Stimulated activated CD4-positive, alpha-beta T cell treated with anti-CD3 and anti-CD28 coated beads, Interleukin-4, amount 100 ng/mL, for 48 hours (primary cell): ENCODE measurements around the gene SCAMP3.
"Not testable (repeated sequence)": the region's sequence is repeated elsewhere in the genome, so short reads cannot be mapped to it uniquely, and the experiment has no call there.

Source experiments
- DNase-seq, 2 donors: peaks; one replicate each; pipeline ENCODE4 v3.0.0-alpha.2; 2020; ENCODE audit warnings: low read depth in 2 of 2

SCAMP3 gene

DNA sequence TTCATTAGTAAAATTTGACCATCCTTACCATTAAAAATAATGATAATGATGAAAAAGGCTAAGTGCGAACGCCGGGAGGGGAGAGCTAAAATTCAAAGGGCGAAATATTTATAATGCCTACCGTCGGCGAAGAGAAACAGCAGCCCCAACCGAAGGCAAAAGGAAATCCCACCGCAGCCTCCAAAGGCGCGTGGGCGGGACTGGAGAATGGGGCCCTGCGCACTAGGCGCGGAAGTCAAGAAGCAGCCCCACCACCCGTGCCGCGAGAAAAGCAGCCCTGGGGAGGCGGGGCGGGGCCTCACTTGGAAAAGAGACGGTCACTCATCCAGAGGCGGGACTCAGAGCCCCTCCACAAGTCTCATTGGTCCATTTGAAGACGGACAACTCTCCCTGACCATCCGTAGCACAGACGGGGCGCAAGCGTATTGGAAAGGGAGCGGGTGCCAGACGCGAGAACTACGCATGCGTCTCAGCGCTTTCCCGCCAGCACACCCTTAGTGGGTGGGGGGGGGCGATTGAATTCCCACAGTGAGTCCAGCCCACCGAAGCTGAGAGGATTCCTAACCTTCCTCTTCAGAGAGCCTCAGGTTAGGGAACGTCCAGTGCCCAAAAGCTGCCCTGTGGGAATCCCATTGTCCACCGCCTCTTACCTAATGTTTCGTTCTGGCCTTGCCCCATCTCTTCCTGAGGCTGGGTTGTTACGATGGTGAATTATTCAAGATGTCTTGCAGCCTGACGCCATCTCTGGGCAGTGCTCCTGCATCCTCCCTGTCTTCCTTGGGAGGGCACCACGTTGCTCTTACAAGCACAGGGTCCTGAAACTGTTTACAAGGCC lies 34.7 kb downstream of the SCAMP3 start:
- DNase-seq, result peak; percentile 98 to 99

- DNase-seq, result peak; percentile 31 to 32
Observed at GRCh38 chr1:155226910-155227260, 35.3 kb downstream of the SCAMP3 start.

GRCh38 chr1:155226188-155226909 lies 35.8 kb downstream of the SCAMP3 start:
- DNase-seq, result peak; percentile 64 to 78

DNA sequence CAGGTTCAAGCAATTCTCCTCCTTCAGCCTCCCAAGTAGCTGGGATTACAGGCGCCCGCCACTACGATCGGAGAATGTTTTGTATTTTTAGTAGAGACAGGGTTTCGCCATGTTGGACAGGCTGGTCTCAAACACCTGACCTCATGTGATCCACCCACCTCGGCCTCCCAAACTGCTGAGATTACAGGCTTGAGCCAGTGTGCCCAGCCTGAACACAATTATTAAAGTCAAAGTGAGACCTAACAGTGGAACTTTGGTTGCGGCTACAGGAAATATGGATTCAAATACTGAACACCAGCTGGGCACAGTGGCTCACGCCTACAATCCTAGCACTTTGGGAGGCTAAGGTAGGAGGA lies 36.8 kb downstream of the SCAMP3 start:
- not testable (repeated sequence) for DNase-seq

- DNase-seq, result no peak
Observed at GRCh38 chr1:155223047-155223446, 39.1 kb downstream of the SCAMP3 start.

GRCh38 chr1:155220211-155220965 lies 41.8 kb downstream of the SCAMP3 start:
- not testable (repeated sequence) for DNase-seq

GRCh38 chr1:155219592-155220031 lies 42.5 kb downstream of the SCAMP3 start:
- no peak for DNase-seq

DNA sequence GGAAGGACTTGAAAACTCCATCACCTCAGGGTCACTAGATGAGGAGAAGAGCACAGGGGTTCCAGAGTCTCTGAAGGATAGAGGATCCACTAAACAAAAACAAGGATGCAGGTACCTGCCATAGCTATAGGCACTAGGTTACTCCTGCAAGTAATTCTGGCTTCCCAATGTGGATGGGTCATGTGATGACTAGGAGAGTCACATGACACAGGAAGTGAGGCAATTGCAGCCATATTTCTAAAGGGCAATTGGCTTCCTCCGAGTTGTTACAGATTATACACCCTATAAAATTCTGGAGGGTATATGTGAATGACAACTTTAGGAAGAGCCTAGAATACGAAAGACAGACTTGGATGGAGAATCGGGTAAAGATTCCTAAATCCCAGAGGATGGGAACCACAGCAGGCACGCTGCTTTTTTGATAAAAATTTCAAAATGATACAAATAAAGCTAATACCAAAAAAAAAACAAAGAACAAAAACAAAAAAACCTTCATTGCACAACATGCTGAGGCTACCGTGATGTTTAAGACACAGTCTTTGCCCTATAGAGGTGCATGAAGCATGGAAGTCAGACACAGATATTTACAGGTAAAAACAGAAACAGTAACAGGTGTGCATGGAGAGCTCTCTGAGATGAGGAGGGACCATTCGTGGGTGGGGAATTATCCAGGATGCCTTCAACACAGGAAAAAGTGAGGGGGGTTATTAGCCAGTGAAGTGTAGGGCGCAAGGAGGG lies 43.1 kb downstream of the SCAMP3 start:
- no peak for DNase-seq

DNA sequence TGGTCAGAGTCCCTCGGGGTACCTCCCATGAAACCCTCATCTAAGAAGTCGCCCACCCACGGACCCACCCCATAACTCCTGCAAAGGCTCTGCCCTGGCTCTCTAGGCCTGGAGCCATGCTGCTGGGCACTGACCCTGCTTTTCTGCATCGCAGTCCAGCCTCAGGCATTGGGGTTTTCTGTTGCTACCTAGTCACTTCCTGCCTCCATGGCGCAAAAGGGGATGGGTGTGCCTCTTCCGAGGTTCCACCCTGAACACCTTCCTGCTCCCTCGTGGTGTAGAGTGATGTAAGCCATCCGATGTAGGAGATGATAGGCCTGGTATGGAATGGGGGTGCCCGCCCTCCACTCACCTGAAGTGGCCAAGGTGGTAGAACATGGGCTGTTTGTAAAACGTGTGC lies 47.5 kb downstream of the SCAMP3 start:
- not testable (repeated sequence) for DNase-seq

GRCh38 chr1:155212051-155212440 lies 50.1 kb downstream of the SCAMP3 start:
- DNase-seq, result not testable (repeated sequence)

GRCh38 chr1:155211381-155212050 lies 50.6 kb downstream of the SCAMP3 start:
- not testable (repeated sequence) for DNase-seq

DNA sequence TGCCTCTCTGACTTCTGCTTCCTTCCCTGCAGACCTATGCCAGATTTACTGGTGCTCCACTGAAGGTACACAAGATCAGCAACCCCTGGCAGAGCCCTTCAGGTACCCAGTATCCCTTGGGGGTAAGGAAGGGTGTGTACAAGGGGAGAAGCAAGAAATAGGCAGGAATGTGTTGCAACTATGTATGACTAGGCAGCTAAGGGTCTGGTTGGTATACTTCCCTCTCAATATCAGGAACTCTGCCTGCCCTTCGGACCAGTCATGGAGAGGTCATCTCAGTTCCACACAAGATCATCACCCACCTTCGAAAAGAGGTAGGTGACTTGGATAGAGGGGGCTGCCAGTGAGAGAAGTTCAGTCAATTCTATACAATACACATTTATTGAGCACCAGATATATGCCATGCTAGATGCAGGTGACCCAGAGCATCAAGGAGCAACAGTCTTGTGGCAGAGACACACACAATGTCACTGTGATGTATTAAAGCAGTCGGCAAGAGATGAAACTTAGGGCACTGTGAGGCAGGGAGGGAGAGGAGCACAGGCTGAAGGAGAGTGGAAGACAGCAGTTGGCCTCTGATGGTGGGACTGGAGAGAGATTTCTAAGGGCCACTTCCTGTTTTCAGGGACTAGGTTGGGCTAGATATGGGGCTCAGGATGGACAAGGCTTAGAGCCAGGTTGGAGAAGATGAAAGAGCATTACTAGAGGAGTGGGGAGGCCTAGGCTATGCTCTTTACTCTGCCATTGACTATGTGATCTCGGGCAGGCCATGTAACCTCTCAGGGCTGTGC lies 51.7 kb downstream of the SCAMP3 start:
- DNase-seq, result no peak

GRCh38 chr1:155209312-155209721 lies 52.8 kb downstream of the SCAMP3 start:
- no peak for DNase-seq

DNA sequence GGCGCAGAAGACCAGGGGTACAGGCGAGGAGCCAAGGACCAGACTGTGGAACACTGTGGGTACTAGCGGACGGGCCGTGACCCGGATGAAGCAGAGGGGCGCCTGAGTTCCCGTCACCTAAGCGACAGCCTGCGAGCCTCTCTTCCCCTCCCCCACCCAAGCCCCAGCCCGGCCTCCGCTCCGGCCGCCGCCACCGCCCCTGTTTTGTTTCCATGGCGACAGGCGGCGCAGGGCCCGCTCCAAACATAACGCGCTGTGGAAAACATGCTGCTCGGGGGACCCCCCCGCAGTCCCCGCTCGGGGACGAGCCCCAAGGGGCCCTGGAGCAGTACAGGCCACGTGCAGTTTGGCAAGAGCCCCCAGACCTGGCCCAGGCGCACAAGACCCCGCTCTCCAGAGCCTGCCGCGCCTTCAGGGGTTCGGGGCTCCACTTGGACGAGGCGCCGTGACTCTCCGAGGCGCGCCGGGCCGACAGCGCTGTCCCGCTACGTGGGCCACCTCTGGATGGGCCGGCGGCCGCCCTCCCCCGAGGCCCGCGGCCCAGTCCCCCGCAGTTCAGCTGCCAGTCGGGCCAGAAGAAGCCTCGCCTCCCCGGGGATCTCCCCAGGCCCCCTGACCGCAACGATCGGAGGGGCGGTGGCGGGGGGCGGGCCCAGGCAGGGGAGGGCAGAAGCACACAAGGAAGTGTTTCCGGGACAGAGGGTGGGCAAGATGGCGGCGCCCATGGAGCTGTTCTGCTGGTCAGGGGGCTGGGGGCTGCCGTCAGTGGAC lies 53.4 kb downstream of the SCAMP3 start, which contains the start of gene MTX1:
TSS of gene MTX1 (plus strand) at position 155 of the 771 bp plus-strand sequence. CDS start at position 265, 110 bp downstream.
- peak; percentile 74 to 87 for DNase-seq

DNA sequence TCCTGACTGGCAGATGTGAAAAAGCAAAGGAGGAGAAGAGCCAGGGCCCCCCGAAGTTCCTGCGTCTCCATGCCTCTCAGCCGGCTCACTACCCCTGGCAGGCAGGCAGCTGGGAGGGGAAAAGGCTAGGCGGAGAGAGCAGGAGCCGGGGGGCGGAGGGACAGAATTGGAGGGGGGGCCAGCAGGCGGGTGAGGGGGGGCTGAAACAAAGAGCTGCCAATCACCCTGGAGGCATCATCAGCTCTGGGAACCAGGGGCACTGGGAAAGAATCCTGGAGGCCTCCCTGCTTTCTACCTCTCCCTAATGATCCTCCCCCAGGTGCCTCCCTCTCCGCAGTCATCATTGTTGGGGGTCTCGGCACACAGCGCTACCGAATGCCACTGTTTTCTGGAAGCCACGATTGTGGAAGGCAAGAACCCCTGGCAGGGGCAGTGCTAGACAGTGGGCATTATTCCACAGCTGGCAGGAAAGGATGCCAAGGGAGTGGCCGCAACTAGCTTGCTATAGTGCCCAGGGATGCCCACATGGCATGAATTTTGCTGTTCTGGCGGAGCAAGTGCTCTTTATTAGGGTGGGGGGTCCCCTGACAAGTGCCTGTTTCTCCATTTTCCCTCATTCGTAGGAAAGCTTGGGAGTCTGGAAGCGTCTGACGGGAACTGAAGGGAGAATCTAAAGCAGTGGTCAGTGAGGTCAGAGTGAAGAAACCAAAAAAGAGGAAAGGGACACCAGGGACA lies 54.2 kb downstream of the SCAMP3 start, which contains the start of gene THBS3:
TSS of gene THBS3 (minus strand) at position 92 of the 735 bp plus-strand sequence. CDS start at position 71, 21 bp downstream.
- no peak for DNase-seq

DNA sequence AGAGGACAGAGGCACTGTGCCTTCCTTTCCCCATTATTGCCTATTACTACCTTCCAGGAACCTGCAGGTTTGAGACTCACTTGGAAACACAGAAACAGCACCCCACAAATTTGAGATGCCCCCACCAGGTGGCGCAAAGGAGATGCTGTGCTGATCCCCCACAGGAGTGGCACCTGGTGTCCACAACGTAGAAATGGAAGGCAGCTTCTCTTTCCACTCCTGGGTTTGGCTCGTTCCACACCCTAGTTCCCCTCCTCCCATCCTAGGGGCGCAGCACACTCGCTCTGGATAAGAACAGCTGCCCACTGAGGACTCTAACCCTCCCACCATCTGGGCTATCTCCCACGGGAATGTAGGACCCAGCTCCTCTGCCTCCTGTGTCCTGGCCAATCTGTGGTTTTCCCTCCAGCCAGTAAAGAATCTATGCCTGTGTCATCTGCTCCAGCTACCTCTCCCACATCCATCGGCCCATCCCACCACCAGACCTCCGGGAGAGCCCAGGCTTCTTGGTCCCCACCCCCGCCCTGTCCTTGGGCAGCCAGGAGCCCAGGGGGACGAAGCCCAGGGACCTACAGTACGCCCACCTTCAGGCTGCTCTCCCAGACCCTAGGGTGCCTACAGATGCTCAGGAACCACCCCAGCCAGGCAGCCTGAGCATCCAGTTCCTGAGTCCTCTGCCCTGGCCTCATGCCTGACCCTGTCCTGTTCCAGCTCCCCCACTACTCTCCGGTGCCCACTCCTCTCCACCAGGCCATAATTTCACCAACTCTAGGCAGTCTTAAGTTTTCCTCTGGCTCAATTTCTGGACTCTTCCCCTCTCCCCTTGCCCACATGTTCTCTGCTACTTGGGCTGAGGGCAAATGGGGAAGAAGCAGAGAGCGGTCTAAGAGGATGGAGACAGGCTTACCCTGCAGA lies 55.0 kb downstream of the SCAMP3 start:
- peak; percentile 87 to 90 for DNase-seq
